ENCODE data around the gene LHCGR.
"Not testable (repeated sequence)": the region's sequence is repeated elsewhere in the genome, so short reads cannot be mapped to it uniquely, and the experiment has no call there.

Gene LHCGR

GRCh38 chr2:48707466-48707865 is 48.1 kb downstream of the LHCGR start:
- DNase-seq: no peak

GRCh38 chr2:48703621-48704020 is 51.9 kb downstream of the LHCGR start:
- DNase-seq: not testable (repeated sequence)

GRCh38 chr2:48699348-48699930 is 56.1 kb downstream of the LHCGR start:
- DNase-seq: no peak

- DNase-seq: no peak
These were observed 58.6 kb downstream of the LHCGR start for GRCh38 chr2:48696881-48697280.

- no peak for DNase-seq
These were observed 59.5 kb downstream of the LHCGR start for GRCh38 chr2:48695991-48696390.

GRCh38 chr2:48694149-48694548 is 61.4 kb downstream of the LHCGR start:
- DNase-seq: no peak

- DNase-seq: no peak
These were observed 61.9 kb downstream of the LHCGR start for GRCh38 chr2:48693645-48694044.

GRCh38 chr2:48693066-48693465 is 62.5 kb downstream of the LHCGR start:
- no peak for DNase-seq

- no peak for DNase-seq
These were observed 63.4 kb downstream of the LHCGR start for GRCh38 chr2:48691935-48692691.

GRCh38 chr2:48685126-48685525 is 70.4 kb downstream of the LHCGR start:
- no peak for DNase-seq

GRCh38 chr2:48677450-48677849 is 78.1 kb downstream of the LHCGR start:
- no peak for DNase-seq

GRCh38 chr2:48674933-48675332 is 80.6 kb downstream of the LHCGR start:
- no peak for DNase-seq

GRCh38 chr2:48673581-48673980 is 81.9 kb downstream of the LHCGR start:
- no peak for DNase-seq

GRCh38 chr2:48668992-48669391 is 86.5 kb downstream of the LHCGR start:
- no peak for DNase-seq

GRCh38 chr2:48651158-48651790 is 104.2 kb downstream of the LHCGR start:
- DNase-seq: no peak

- no peak for DNase-seq
These were observed 117.3 kb downstream of the LHCGR start for GRCh38 chr2:48638261-48638660.
